GM12878 (cell line): ENCODE results near the gene NKX1-2. TPM values are rescaled to one million over a fixed set of nuclear protein-coding genes. Genes with fewer than 3 reads are reported as not detected.

ENCODE experiments used
- BCLAF1 ChIP-seq: fragments of 450-650 bp; IDR thresholded peaks from 2 replicates; pipeline ENCODE4 v1.6.1; 2017; ENCODE audit warnings: antibody characterized with exemption, mild to moderate bottlenecking, moderate library complexity
- BRCA1 ChIP-seq: IDR thresholded peaks from 2 replicates; pipeline ENCODE4 v1.6.1; 2011; ENCODE audit warnings: low read depth, low read length, improper control_type of control experiment
- CREB1 ChIP-seq: IDR thresholded peaks from 2 replicates; pipeline ENCODE4 v1.6.1; 2012; ENCODE audit warnings: low read depth, mild to moderate bottlenecking, inconsistent platforms
- DPF2 ChIP-seq: fragments of 450-650 bp; IDR thresholded peaks from 2 replicates; pipeline ENCODE4 v1.6.1; 2017; ENCODE audit warnings: mild to moderate bottlenecking
- GATAD2B ChIP-seq: fragments of 450-650 bp; conservative IDR thresholded peaks from 2 replicates; pipeline ENCODE4 v1.6.1; 2017; ENCODE audit warnings: low read depth, mild to moderate bottlenecking, moderate library complexity
- HCFC1 ChIP-seq: fragments of 150-350 bp; IDR thresholded peaks from 2 replicates; pipeline ENCODE4 v1.6.1; 2014; ENCODE audit warnings: low read length
- KDM1A ChIP-seq: fragments of 200-600 bp; sonication (generic); IDR thresholded peaks from 2 replicates; pipeline ENCODE4 v1.6.1; 2016; ENCODE audit warnings: borderline replicate concordance
- MEF2B ChIP-seq: fragments of 450-650 bp; IDR thresholded peaks from 2 replicates; pipeline ENCODE4 v1.6.1; 2018; ENCODE audit warnings: mild to moderate bottlenecking, moderate library complexity; ENCODE audit not compliant: partially characterized antibody, poor library complexity, severe bottlenecking
- NFXL1 ChIP-seq: fragments of 450-650 bp; IDR thresholded peaks from 2 replicates; pipeline ENCODE4 v1.6.1; 2017; ENCODE audit warnings: antibody characterized with exemption, mild to moderate bottlenecking, borderline replicate concordance
- NR2F1 ChIP-seq: fragments of 450-650 bp; conservative IDR thresholded peaks from 2 replicates; pipeline ENCODE4 v1.6.1; 2017; ENCODE audit warnings: mild to moderate bottlenecking
- RB1 ChIP-seq: fragments of 450-650 bp; formaldehyde crosslinking; IDR thresholded peaks from 2 replicates; pipeline ENCODE4 v1.6.1; 2017; ENCODE audit warnings: mild to moderate bottlenecking, borderline replicate concordance
- SIN3A ChIP-seq: IDR thresholded peaks from 2 replicates; pipeline ENCODE4 v1.6.1; 2012; ENCODE audit warnings: low read depth, low read length, improper control_type of control experiment
- SMAD5 ChIP-seq: IDR thresholded peaks from 2 replicates; pipeline ENCODE4 v1.6.1; 2016; ENCODE audit warnings: antibody characterized with exemption, low read depth
- SMARCA5 ChIP-seq: fragments of 450-650 bp; IDR thresholded peaks from 2 replicates; pipeline ENCODE4 v1.6.1; 2017; ENCODE audit warnings: mild to moderate bottlenecking
- STAT1 ChIP-seq: fragments of 450-650 bp; conservative IDR thresholded peaks from 2 replicates; pipeline ENCODE4 v1.6.1; 2014; ENCODE audit warnings: antibody characterized with exemption, mild to moderate bottlenecking
- TCF12 ChIP-seq: IDR thresholded peaks from 2 replicates; pipeline ENCODE4 v1.6.1; 2011; ENCODE audit warnings: low read depth, mild to moderate bottlenecking, low read length
- WRNIP1 ChIP-seq: IDR thresholded peaks from 2 replicates; pipeline ENCODE4 v1.6.1; 2011; ENCODE audit warnings: low read depth, low read length, improper control_type of control experiment, borderline replicate concordance
- ZBTB11 ChIP-seq: fragments of 450-650 bp; formaldehyde crosslinking; IDR thresholded peaks from 2 replicates; pipeline ENCODE4 v1.5.0; 2022; ENCODE audit warnings: mild to moderate bottlenecking, missing genetic modification characterization
- ZNF274 ChIP-seq: IDR thresholded peaks from one replicate; pipeline ENCODE4 v1.8.0; 2011; ENCODE audit not compliant: insufficient read length, insufficient read depth
- polyA plus RNA-seq, 11 experiments: library from polyadenylated mRNA; depleted of rRNA in 4 of 11; unstranded in 6 of 11; stranded (reverse) in 5 of 11; fragments of >200 nt; fragmentation: Nextera tagmentation in 4 of 11; fragmentation: Illumina TruSeq in 1 of 11; extraction: Ambion mirVana in 4 of 11; extraction: Trizol in 1 of 11; gene quantifications; 1 replicate in 1 of 11; 2 replicates in 10 of 11; pipeline versions ENCODE4 v1.2.1 to v1.2.3, GENCODE V29; 2011 to 2016; ENCODE audit warnings: inconsistent platforms in 2 of 11, missing spikeins in 2 of 11, low read depth in 1 of 11
- total RNA-seq, 4 experiments: library from RNA; depleted of rRNA in 3 of 4; stranded (reverse); fragments of >200 nt in 3 of 4; fragmentation: Illumina TruSeq in 1 of 4; extraction: Trizol in 1 of 4; gene quantifications; 2 replicates each; pipeline versions ENCODE4 v1.2.1 to v1.2.3, GENCODE V29; 2013 to 2021
- TF ChIP-seq, protein P1 (sequence below): IDR thresholded peaks from 2 replicates; pipeline ENCODE4 v1.6.1; 2012; ENCODE audit warnings: low read depth, low read length, improper control_type of control experiment

NKX1-2 gene
- total and polyA plus RNA-seq, 10 of the 15 experiments (the other 5 are each of a cell fraction or from before 2014, with no cell fraction given): not detected

- TF ChIP-seq KDM1A (no peak), NR2F1 (peak; percentile 59; the same call in 1 of the 2 replicates), STAT1 (peak; percentile 69; the same call in 1 of the 2 replicates), BRCA1 (no peak), HCFC1 (peak; percentile 93), TCF12 (0 out of 2 replicates have a peak, but pooled peaks have one; percentile 23), CREB1 (peak; percentile 81; the same call in 1 of the 2 replicates), ZBTB11 (CRISPR knock-in tag) (no peak), DPF2 (peak; percentile 56; the same call in 1 of the 2 replicates), RB1 (peak; percentile 56; the same call in 1 of the 2 replicates), NFXL1 (0 out of 2 replicates have a peak, but pooled peaks have one; percentile 39), BCLAF1 (no peak), SMARCA5 (peak; percentile 88; the same call in 1 of the 2 replicates), ZNF274 (no peak), GATAD2B (peak; percentile 64; the same call in 1 of the 2 replicates), SIN3A (0 out of 2 replicates have a peak, but pooled peaks have one; percentile 68), WRNIP1 (no peak), MEF2B (no peak), SMAD5 (no peak)
- TF ChIP-seq, protein P1, sequence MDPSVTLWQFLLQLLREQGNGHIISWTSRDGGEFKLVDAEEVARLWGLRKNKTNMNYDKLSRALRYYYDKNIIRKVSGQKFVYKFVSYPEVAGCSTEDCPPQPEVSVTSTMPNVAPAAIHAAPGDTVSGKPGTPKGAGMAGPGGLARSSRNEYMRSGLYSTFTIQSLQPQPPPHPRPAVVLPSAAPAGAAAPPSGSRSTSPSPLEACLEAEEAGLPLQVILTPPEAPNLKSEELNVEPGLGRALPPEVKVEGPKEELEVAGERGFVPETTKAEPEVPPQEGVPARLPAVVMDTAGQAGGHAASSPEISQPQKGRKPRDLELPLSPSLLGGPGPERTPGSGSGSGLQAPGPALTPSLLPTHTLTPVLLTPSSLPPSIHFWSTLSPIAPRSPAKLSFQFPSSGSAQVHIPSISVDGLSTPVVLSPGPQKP: no peak
Measured at GRCh38 chr10:124461642-124462347, 12.0 kb upstream of the NKX1-2 start, which contains the start of gene LHPP (continued).
